ENCODE results near the gene SCN1A. TPM values are rescaled to one million over a fixed set of nuclear protein-coding genes. Genes with fewer than 3 reads are reported as not detected.

SCN1A gene
- total and polyA plus RNA-seq, 2 of the 8 experiments (the other 6 are each of a cell fraction or from before 2014, with no cell fraction given): 0.18 to 1.9 TPM

- H2AFZ ChIP-seq (ENCODE audit: low read length): no peak overlapping the region
- CTCF ChIA-PET (ENCODE audit: partially characterized antibody): interaction anchor here (0.8 kb wide), 1 partner anchor 113 kb away, joined by 3 read pairs; no protein-coding TSS in a partner anchor
- no peak for FAIRE-seq
These were observed 42.5 kb upstream of the SCN1A start for GRCh38 chr2:166170356-166170755.

More at GRCh38 chr2:166170356-166170755, 42.5 kb upstream of the SCN1A start:
- POLR2A ChIA-PET (ENCODE audit: partially characterized antibody): no interaction called here
- H3K9ac ChIP-seq (replicated peaks in 1 of 4; ENCODE audit: extremely low read depth in 1 of 4, low read depth in 3 of 4, low read length in 3 of 4): no peak overlapping the region
- 82% methylated on average over 2 of the region's 2 CpGs; no CpG with 5 or more reads in 1 of the 2 experiments for WGBS, 2 experiments (ENCODE audit: extremely low coverage in 1 of 2, insufficient coverage in 1 of 2, insufficient read length in 1 of 2, insufficient replicate concordance in 2 of 2, low coverage in 1 of 2, low lambda C conversion rate in 2 of 2, missing lambda C conversion rate in 1 of 2)
- no peak for DNase-seq (ENCODE audit: low read depth in 1 of 2, low spot score in 2 of 2)
- H3K36me3 ChIP-seq (ENCODE audit: control insufficient read depth in 2 of 4, insufficient read depth in 4 of 4, low read length in 3 of 4): no peaks in the 10 kb centered on the region
- H3K4me1 ChIP-seq (replicated peaks in 1 of 4; ENCODE audit: control insufficient read depth in 3 of 4, insufficient read depth in 4 of 4, low read length in 3 of 4): no peaks in the 10 kb centered on the region
- H3K23me2 ChIP-seq (ENCODE audit: low read depth, low read length): no peaks in the 10 kb centered on the region
- no peak overlapping the region for H4K91ac ChIP-seq (replicated peaks; ENCODE audit: insufficient read length, low read length)
- H3K14ac ChIP-seq (ENCODE audit: insufficient read length): no peak overlapping the region
- H3K18ac ChIP-seq (ENCODE audit: extremely low read depth, low read length): no peak overlapping the region
- no peak overlapping the region for H3K4me2 ChIP-seq (ENCODE audit: insufficient read depth in 1 of 2, low read depth in 2 of 2, low read length in 2 of 2)
- no peak overlapping the region for H3K23ac ChIP-seq (ENCODE audit: insufficient read length)
- no peaks in the 10 kb centered on the region for H3K27me3 ChIP-seq (replicated peaks in 1 of 4; ENCODE audit: control insufficient read depth in 3 of 4, extremely low read depth in 1 of 4, insufficient read depth in 3 of 4, low read length in 3 of 4)
- H3K9me3 ChIP-seq (ENCODE audit: insufficient read depth in 2 of 2, low read depth in 1 of 2, low read length in 1 of 2): no peaks in the 10 kb centered on the region
- no peaks in the 10 kb centered on the region for H3K79me2 ChIP-seq (ENCODE audit: control insufficient read depth in 1 of 2, insufficient read depth in 2 of 2, low read length in 2 of 2)
- TF ChIP-seq SP4 (IDR thresholded peaks at IDR 0.05; ENCODE audit: low read length) (no peak), SIN3A (conservative IDR thresholded peaks at IDR 0.05 in 1 of 2, IDR thresholded peaks at IDR 0.05 in 1 of 2; ENCODE audit: low read depth in 1 of 2, low read length in 2 of 2) (no peak), KDM4A (IDR thresholded peaks at IDR 0.05; ENCODE audit: low read depth, low read length, severe bottlenecking) (no peak), CBX5 (IDR thresholded peaks at IDR 0.05; ENCODE audit: low read depth, low read length) (no peak), MAFK (IDR thresholded peaks at IDR 0.05; ENCODE audit: low read depth, low read length) (no peak), POLR2A (IDR thresholded peaks at IDR 0.05; ENCODE audit: control extremely low read depth in 1 of 2, low read depth in 2 of 2, low read length in 2 of 2) (no peak)
- no peak overlapping the region for H4K8ac ChIP-seq (ENCODE audit: extremely low read depth, insufficient read depth, low read length)
- no peak overlapping the region for H4K5ac ChIP-seq (ENCODE audit: insufficient read length, low read depth, low read length)
- H2BK120ac ChIP-seq (replicated peaks; ENCODE audit: low read depth, low read length): no peak overlapping the region
- H3K4me3 ChIP-seq (ENCODE audit: extremely low read depth in 1 of 4, insufficient read depth in 2 of 4, low read depth in 3 of 4, low read length in 4 of 4): no peak overlapping the region
- no peak overlapping the region for H3K4ac ChIP-seq (replicated peaks; ENCODE audit: insufficient read length, low read depth, low read length)
- no peak overlapping the region for H2AK5ac ChIP-seq (ENCODE audit: low read depth, low read length)
- no peak overlapping the region for H2BK12ac ChIP-seq (ENCODE audit: low read depth, low read length)
- no peaks in the 10 kb centered on the region for H3K79me1 ChIP-seq (ENCODE audit: low read depth, low read length)
- H3K27ac ChIP-seq (ENCODE audit: low read depth, low read length): no peak overlapping the region
- H2BK15ac ChIP-seq (ENCODE audit: low read length): no peak overlapping the region
- no peak overlapping the region for H2BK5ac ChIP-seq (ENCODE audit: low read depth, low read length)
- no peak overlapping the region for H3K56ac ChIP-seq (replicated peaks; ENCODE audit: insufficient read length, low read depth, low read length)
- H4K20me1 ChIP-seq (replicated peaks in 1 of 2; ENCODE audit: control insufficient read depth in 1 of 2, insufficient read depth in 2 of 2, low read length in 2 of 2): no peaks in the 10 kb centered on the region
- H2BK20ac ChIP-seq (ENCODE audit: low read length): no peak overlapping the region
